GM12878 (cell line): ENCODE data around the gene MAP3K1. TPM values are rescaled to one million over a fixed set of nuclear protein-coding genes. Genes with fewer than 3 reads are reported as not detected.

Experiments
- ATAC-seq: fragments of 200-7000 bp; cut with Tn5 transposase; 3 replicates; pipeline ENCODE4 v1.9.1; 2020; ENCODE audit warnings: mild to moderate bottlenecking, moderate library complexity
- BruUV-seq: library from RNA; stranded (reverse); fragments of 400-500 nt; replicated peaks from 2 replicates; lab custom pipeline; 2021; lab: Mats Ljungman, UMichigan
- CTCF ChIA-PET: fragments of 300-600 bp; sonication (Branson Sonifier 250); formaldehyde crosslinking; extraction: SDS; loops from one replicate; lab custom pipeline; 2021; ENCODE audit warnings: inconsistent platforms; lab: Yijun Ruan, JAX
- POLR2A ChIA-PET: fragments of 350-600 bp; formaldehyde crosslinking; extraction: SDS; loops from one replicate; lab custom pipeline; 2021; ENCODE audit warnings: inconsistent platforms; lab: Charles Lee
- RAD21 ChIA-PET: fragments of 300-600 bp; sonication (Branson Sonifier 250); formaldehyde crosslinking; loops from one replicate; lab custom pipeline; 2023; ENCODE audit warnings: antibody characterized with exemption; ENCODE audit not compliant: unreplicated experiment; lab: Charles Lee
- SMC1A ChIA-PET: fragments of 300-600 bp; sonication (Branson Sonifier 250); formaldehyde crosslinking; loops from one replicate; lab custom pipeline; 2023; ENCODE audit not compliant: unreplicated experiment, uncharacterized antibody; lab: Charles Lee
- DNase-seq: peaks from one replicate; pipeline ENCODE4 v3.0.0-alpha.2; 2011; ENCODE audit warnings: low read depth, low spot score
- FAIRE-seq: peaks from 3 replicates; lab custom pipeline; 2011; peaks lifted over from hg19 to GRCh38; lab: Jason Lieb, UNC
- H2AFZ ChIP-seq: 2 replicates; pipeline ENCODE4 v1.6.0; 2011; ENCODE audit warnings: low read depth, low read length, control low read depth; ENCODE audit not compliant: control insufficient read depth
- H3K27ac ChIP-seq: 2 replicates; pipeline ENCODE4 v1.5.1; 2011; ENCODE audit warnings: control low read depth; ENCODE audit not compliant: control insufficient read depth, insufficient read depth
- H3K27me3 ChIP-seq, 2 experiments: replicated peaks in 1 of 2; 2 replicates each; pipeline versions ENCODE4 v1.6.0 to v1.6.1; 2011; ENCODE audit warnings: low read length in 1 of 2; ENCODE audit not compliant: control insufficient read depth in 2 of 2, insufficient read depth in 2 of 2
- H3K36me3 ChIP-seq, 2 experiments: 2 replicates each; pipeline ENCODE4 v1.5.1; 2011; ENCODE audit warnings: low read length in 1 of 2; ENCODE audit not compliant: control insufficient read depth in 2 of 2, insufficient read depth in 2 of 2
- H3K4me1 ChIP-seq: 2 replicates; pipeline ENCODE4 v1.6.1; 2011; ENCODE audit warnings: mild to moderate bottlenecking, low read length, moderate library complexity, mixed read lengths; ENCODE audit not compliant: control insufficient read depth, insufficient read depth
- H3K4me2 ChIP-seq: 2 replicates; pipeline ENCODE4 v1.6.0; 2011; ENCODE audit warnings: control low read depth; ENCODE audit not compliant: control insufficient read depth, insufficient read depth
- H3K4me3 ChIP-seq: fragments of 200-600 bp; sonication (generic); 2 replicates; pipeline ENCODE4 v1.5.1; 2016
- H3K79me2 ChIP-seq: 2 replicates; pipeline ENCODE4 v1.6.0; 2011; ENCODE audit warnings: low read length; ENCODE audit not compliant: control insufficient read depth, insufficient read depth
- H3K9ac ChIP-seq: 2 replicates; pipeline ENCODE4 v1.8.0; 2011; ENCODE audit warnings: low read length, control low read depth, mixed read lengths; ENCODE audit not compliant: control insufficient read depth, insufficient read depth
- H3K9me3 ChIP-seq: replicated peaks from 3 replicates; pipeline ENCODE4 v1.5.1; 2011; ENCODE audit warnings: mild to moderate bottlenecking, low read length; ENCODE audit not compliant: control insufficient read depth, insufficient read depth
- H4K20me1 ChIP-seq: 2 replicates; pipeline ENCODE4 v1.6.0; 2011; ENCODE audit not compliant: control insufficient read depth, insufficient read depth
- BCL3 ChIP-seq: IDR thresholded peaks from 2 replicates; pipeline ENCODE4 v1.6.1; 2011; ENCODE audit warnings: borderline replicate concordance, low read depth, mild to moderate bottlenecking, moderate library complexity, low read length; ENCODE audit not compliant: insufficient read depth, poor library complexity, severe bottlenecking
- CBFB ChIP-seq: IDR thresholded peaks from 2 replicates; pipeline ENCODE4 v1.6.1; 2016; ENCODE audit warnings: antibody characterized with exemption, low read depth
- CREB1 ChIP-seq: IDR thresholded peaks from 2 replicates; pipeline ENCODE4 v1.6.1; 2012; ENCODE audit warnings: low read depth, mild to moderate bottlenecking, inconsistent platforms
- CREM ChIP-seq: IDR thresholded peaks from 2 replicates; pipeline ENCODE4 v1.6.1; 2014; ENCODE audit warnings: antibody characterized with exemption, low read depth
- ETV6 ChIP-seq, 2 experiments: fragments of 450-650 bp in 1 of 2; IDR thresholded peaks in 1 of 2; conservative IDR thresholded peaks in 1 of 2; 2 replicates each; pipeline ENCODE4 v1.6.1; 2014; ENCODE audit warnings: antibody characterized with exemption in 1 of 2, borderline replicate concordance in 1 of 2, low read depth in 1 of 2, mild to moderate bottlenecking in 1 of 2, moderate library complexity in 1 of 2
- FOXM1 ChIP-seq: IDR thresholded peaks from 2 replicates; pipeline ENCODE4 v1.6.1; 2012; ENCODE audit warnings: low read depth, mild to moderate bottlenecking, inconsistent platforms, low read length, moderate library complexity
- IKZF1 ChIP-seq: fragments of 450-650 bp; conservative IDR thresholded peaks from 2 replicates; pipeline ENCODE4 v1.6.1; 2017; ENCODE audit warnings: antibody characterized with exemption, mild to moderate bottlenecking
- IRF3 ChIP-seq: fragments of 450-650 bp; IDR thresholded peaks from 2 replicates; pipeline ENCODE4 v1.6.1; 2014; ENCODE audit warnings: mild to moderate bottlenecking
- IRF4 ChIP-seq: IDR thresholded peaks from 2 replicates; pipeline ENCODE4 v1.6.1; 2011; ENCODE audit warnings: low read depth, low read length
- MTA2 ChIP-seq: fragments of 450-650 bp; IDR thresholded peaks from 2 replicates; pipeline ENCODE4 v1.6.1; 2016; ENCODE audit warnings: low read depth, mild to moderate bottlenecking, moderate library complexity
- NFYB ChIP-seq: IDR thresholded peaks from 2 replicates; pipeline ENCODE4 v1.6.1; 2011; ENCODE audit warnings: low read depth, mild to moderate bottlenecking, low read length, improper control_type of control experiment, moderate library complexity; ENCODE audit not compliant: insufficient read depth
- NR2F1 ChIP-seq: fragments of 450-650 bp; conservative IDR thresholded peaks from 2 replicates; pipeline ENCODE4 v1.6.1; 2017; ENCODE audit warnings: mild to moderate bottlenecking
- POU2F2 ChIP-seq: IDR thresholded peaks from 3 replicates; pipeline ENCODE4 v1.6.1; 2011; ENCODE audit warnings: low read depth, mild to moderate bottlenecking, low read length, borderline replicate concordance
- RELB ChIP-seq: fragments of 450-650 bp; IDR thresholded peaks from 2 replicates; pipeline ENCODE4 v1.6.1; 2017; ENCODE audit warnings: low read depth, mild to moderate bottlenecking, moderate library complexity
- RUNX3 ChIP-seq: IDR thresholded peaks from 2 replicates; pipeline ENCODE4 v1.6.1; 2012; ENCODE audit warnings: low read length, inconsistent platforms
- SPI1 ChIP-seq: IDR thresholded peaks from 2 replicates; pipeline ENCODE4 v1.6.1; 2011; ENCODE audit warnings: low read depth, mild to moderate bottlenecking, low read length, moderate library complexity, borderline replicate concordance; ENCODE audit not compliant: insufficient read depth
- USF1 ChIP-seq: IDR thresholded peaks from 2 replicates; pipeline ENCODE4 v1.6.1; 2011; ENCODE audit warnings: borderline replicate concordance, low read depth, mild to moderate bottlenecking, moderate library complexity, mixed read lengths, low read length; ENCODE audit not compliant: insufficient read depth; ENCODE audit errors: extremely low read length
- WRNIP1 ChIP-seq: IDR thresholded peaks from 2 replicates; pipeline ENCODE4 v1.6.1; 2011; ENCODE audit warnings: low read depth, low read length, improper control_type of control experiment, borderline replicate concordance
- ZNF217 ChIP-seq: fragments of 450-650 bp; IDR thresholded peaks from 2 replicates; pipeline ENCODE4 v1.6.1; 2017; ENCODE audit warnings: antibody characterized with exemption, mild to moderate bottlenecking
- WGBS: methylation state at CpG from one replicate; pipeline ENCODE4 v1.1.6; 2016; ENCODE audit warnings: low lambda C conversion rate; ENCODE audit not compliant: insufficient replicate concordance, insufficient coverage; ENCODE audit errors: missing lambda C conversion rate; 5-methylcytosine and 5-hydroxymethylcytosine counted together
- in situ Hi-C: fragments of 300-500 bp; cut with MboI; formaldehyde crosslinking; loops from 9 replicates; pipeline ENCODE4 v1.14.3; 2018; ENCODE audit warnings: mixed read lengths
- intact Hi-C: fragments of 100-400 bp; cut with micrococcal nuclease; formaldehyde crosslinking; loops from one replicate; pipeline ENCODE4 v1.14.2; 2022; ENCODE audit not compliant: unreplicated experiment
- polyA plus RNA-seq, 11 experiments: library from polyadenylated mRNA; depleted of rRNA in 4 of 11; unstranded in 6 of 11; stranded (reverse) in 5 of 11; fragments of >200 nt; fragmentation: Nextera tagmentation in 4 of 11; fragmentation: Illumina TruSeq in 1 of 11; extraction: Ambion mirVana in 4 of 11; extraction: Trizol in 1 of 11; gene quantifications; 1 replicate in 1 of 11; 2 replicates in 10 of 11; pipeline versions ENCODE4 v1.2.1 to v1.2.3, GENCODE V29; 2011 to 2016; ENCODE audit warnings: inconsistent platforms in 2 of 11, missing spikeins in 2 of 11, low read depth in 1 of 11
- total RNA-seq, 4 experiments: library from RNA; depleted of rRNA in 3 of 4; stranded (reverse); fragments of >200 nt in 3 of 4; fragmentation: Illumina TruSeq in 1 of 4; extraction: Trizol in 1 of 4; gene quantifications; 2 replicates each; pipeline versions ENCODE4 v1.2.1 to v1.2.3, GENCODE V29; 2013 to 2021

The MAP3K1 gene
- total and polyA plus RNA-seq, 10 of the 15 experiments (the other 5 are each of a cell fraction or from before 2014, with no cell fraction given): 7.5 to 24.6 (median 12.6) TPM

- peak overlapping the region; percentile 98 for H3K4me2 ChIP-seq
- H3K79me2 ChIP-seq: peaks cover 23% of the 10 kb centered on the region
- ChIA-PET CTCF (interaction anchor here (1.1 to 2.3 kb wide), 4 partner anchors 22 to 542 kb away, joined by 3 to 8 read pairs (median 7); no protein-coding TSS in a partner anchor), RAD21 (interaction anchor here (1.0 to 2.8 kb wide), 9 partner anchors 15 to 543 kb away, joined by 3 to 15 read pairs (median 5); no protein-coding TSS in a partner anchor), SMC1A (interaction anchor here (0.7 to 3.4 kb wide), 14 partner anchors 11 to 482 kb away, joined by 3 to 16 read pairs (median 4); no protein-coding TSS in a partner anchor), POLR2A (interaction anchor here (0.5 to 1.3 kb wide), 4 partner anchors 16 to 398 kb away, joined by 3 to 4 read pairs (median 4); no protein-coding TSS in a partner anchor)
- H3K27ac ChIP-seq: no peak overlapping the region
- no peaks in the 10 kb centered on the region for H4K20me1 ChIP-seq
- no peaks in the 10 kb centered on the region for H3K9me3 ChIP-seq
- WGBS: 32% methylated on average over 4 of the region's 4 CpGs
- no TSS peak for BruUV-seq
- ATAC-seq (peak; percentile 25), FAIRE-seq (peak; percentile 66), DNase-seq (no peak)
- no peaks in the 10 kb centered on the region for H3K36me3 ChIP-seq
- no peak overlapping the region for H2AFZ ChIP-seq
- peaks cover 17% of the 10 kb centered on the region for H3K4me1 ChIP-seq
- no peak overlapping the region for H3K4me3 ChIP-seq
- intact Hi-C loops (loop anchor here (5.0 kb wide), 1 partner anchor 86 kb away; no protein-coding TSS in a partner anchor), in situ Hi-C loops (no loop called here)
- no peak overlapping the region for H3K9ac ChIP-seq
- H3K27me3 ChIP-seq: no peaks in the 10 kb centered on the region
- TF ChIP-seq RUNX3 (peak; percentile 69), MTA2 (peak; percentile 46; the same call in 1 of the 2 replicates), FOXM1 (0 out of 2 replicates have a peak, but pooled peaks have one; percentile 14), IKZF1 (peak; percentile 74), CREB1 (peak; percentile 28; the same call in 1 of the 2 replicates), BCL3 (peak; percentile 11), NFYB (no peak), SPI1 (peak; percentile 81), ETV6 (conservative IDR thresholded peaks at IDR 0.05 in 1 of 2, IDR thresholded peaks at IDR 0.05 in 1 of 2; ENCODE audit: borderline replicate concordance in 1 of 2, low read depth in 1 of 2) (0 out of 4 replicates have a peak, but pooled peaks of 1 of the 2 experiments have one; percentile 22), ZNF217 (0 out of 2 replicates have a peak, but pooled peaks have one; percentile 18), NR2F1 (no peak), IRF4 (peak; percentile 80), RELB (peak; percentile 51; the same call in 1 of the 2 replicates), IRF3 (no peak), CREM (peak; percentile 15; the same call in 1 of the 2 replicates), CBFB (peak; percentile 22; the same call in 1 of the 2 replicates), WRNIP1 (no peak), USF1 (no peak), POU2F2 (peak; percentile 54; the same call in 1 of the 3 replicates)
Observed at GRCh38 chr5:56813302-56813701, 2.0 kb upstream of the MAP3K1 start.
